AG09309 (cell line): Measurements from ENCODE around the gene PCDHGC4.

Source experiments
- DNase-seq: peaks from one replicate; pipeline ENCODE4 v3.0.0-alpha.2; 2010; ENCODE audit warnings: low read depth
- H3K4me3 ChIP-seq: 2 replicates; pipeline ENCODE4 v1.5.1; 2011; ENCODE audit warnings: mild to moderate bottlenecking, low read depth, low read length, moderate library complexity; ENCODE audit not compliant: control insufficient read depth
- TF ChIP-seq, protein P1 (sequence below): IDR thresholded peaks from 2 replicates; pipeline ENCODE4 v1.5.1; 2011; ENCODE audit warnings: mild to moderate bottlenecking, low read depth, low read length, inconsistent platforms; ENCODE audit not compliant: insufficient read depth, control insufficient read depth; ENCODE audit errors: missing control alignments

The PCDHGC4 gene

DNA sequence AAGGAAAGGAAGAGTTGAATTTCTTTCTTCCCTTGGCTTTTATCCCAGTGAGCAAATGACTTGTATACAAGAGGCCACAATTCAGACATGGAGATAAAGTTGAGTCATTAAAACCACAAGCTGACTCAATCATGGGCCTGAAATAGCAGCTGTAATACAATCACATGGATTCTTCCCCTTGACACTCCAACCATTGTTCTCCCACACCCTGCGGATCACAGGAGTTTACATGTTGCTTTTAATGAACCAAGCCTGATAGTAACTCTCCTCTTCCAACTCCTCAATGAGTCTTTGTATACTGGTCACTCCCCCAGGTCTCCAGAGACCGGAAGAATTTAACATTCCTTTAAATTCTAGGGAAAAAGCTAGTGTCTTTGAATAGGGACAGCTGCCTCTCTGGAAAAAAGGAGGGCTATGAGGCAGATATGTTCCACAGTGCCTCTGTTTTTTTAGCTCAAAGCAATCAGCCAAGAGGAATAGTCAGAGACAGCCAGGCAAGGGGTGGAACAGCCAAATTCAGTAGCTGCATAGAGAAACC is 36.5 kb downstream of the PCDHGC4 start:
- peak; percentile 99 for DNase-seq
- TF ChIP-seq, protein P1, sequence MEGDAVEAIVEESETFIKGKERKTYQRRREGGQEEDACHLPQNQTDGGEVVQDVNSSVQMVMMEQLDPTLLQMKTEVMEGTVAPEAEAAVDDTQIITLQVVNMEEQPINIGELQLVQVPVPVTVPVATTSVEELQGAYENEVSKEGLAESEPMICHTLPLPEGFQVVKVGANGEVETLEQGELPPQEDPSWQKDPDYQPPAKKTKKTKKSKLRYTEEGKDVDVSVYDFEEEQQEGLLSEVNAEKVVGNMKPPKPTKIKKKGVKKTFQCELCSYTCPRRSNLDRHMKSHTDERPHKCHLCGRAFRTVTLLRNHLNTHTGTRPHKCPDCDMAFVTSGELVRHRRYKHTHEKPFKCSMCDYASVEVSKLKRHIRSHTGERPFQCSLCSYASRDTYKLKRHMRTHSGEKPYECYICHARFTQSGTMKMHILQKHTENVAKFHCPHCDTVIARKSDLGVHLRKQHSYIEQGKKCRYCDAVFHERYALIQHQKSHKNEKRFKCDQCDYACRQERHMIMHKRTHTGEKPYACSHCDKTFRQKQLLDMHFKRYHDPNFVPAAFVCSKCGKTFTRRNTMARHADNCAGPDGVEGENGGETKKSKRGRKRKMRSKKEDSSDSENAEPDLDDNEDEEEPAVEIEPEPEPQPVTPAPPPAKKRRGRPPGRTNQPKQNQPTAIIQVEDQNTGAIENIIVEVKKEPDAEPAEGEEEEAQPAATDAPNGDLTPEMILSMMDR: no peak
- no peak overlapping the region for H3K4me3 ChIP-seq

DNA sequence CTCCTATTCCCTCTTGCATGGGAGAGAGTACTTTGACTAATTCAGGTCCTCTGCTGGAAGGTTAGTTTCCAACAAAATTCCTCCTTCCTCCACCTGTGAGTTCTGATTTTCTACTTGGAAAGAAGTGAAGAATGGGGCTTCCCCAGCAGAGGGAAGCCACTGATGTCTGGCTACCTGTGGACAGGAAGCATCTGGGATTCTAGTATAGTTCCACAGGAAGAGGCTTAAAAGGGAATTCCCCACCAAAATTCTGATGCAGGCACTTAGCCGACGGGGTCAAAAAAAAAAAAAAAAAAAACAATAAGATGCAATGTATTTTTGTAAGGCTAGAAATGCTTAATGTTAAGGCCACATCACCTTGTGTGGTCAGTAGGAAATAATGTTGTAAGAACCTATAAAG is 37.5 kb downstream of the PCDHGC4 start:
- TF ChIP-seq, protein P1: no peak
- DNase-seq: no peak
- H3K4me3 ChIP-seq: no peak overlapping the region

DNA sequence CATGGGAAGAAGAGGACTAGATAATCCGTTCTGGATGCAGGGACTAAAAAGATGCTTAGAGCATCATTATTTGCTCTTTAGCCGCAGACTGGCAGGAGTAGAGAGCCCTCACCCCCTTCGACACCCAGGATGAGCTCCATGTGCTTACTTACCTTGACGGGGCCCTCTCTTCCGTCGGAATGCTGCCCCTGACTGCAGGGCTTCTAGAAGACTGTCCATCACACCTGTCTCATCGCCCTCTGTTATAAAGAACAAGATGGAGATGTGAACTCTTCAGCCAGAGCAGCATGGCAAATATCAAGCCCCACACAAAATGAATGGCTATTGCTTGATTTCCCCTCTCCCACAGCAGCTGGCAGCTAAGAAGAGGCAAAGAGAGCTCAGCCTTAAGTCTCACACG is 39.2 kb downstream of the PCDHGC4 start:
- no peak for DNase-seq
- no peak overlapping the region for H3K4me3 ChIP-seq
- TF ChIP-seq, protein P1: no peak

DNA sequence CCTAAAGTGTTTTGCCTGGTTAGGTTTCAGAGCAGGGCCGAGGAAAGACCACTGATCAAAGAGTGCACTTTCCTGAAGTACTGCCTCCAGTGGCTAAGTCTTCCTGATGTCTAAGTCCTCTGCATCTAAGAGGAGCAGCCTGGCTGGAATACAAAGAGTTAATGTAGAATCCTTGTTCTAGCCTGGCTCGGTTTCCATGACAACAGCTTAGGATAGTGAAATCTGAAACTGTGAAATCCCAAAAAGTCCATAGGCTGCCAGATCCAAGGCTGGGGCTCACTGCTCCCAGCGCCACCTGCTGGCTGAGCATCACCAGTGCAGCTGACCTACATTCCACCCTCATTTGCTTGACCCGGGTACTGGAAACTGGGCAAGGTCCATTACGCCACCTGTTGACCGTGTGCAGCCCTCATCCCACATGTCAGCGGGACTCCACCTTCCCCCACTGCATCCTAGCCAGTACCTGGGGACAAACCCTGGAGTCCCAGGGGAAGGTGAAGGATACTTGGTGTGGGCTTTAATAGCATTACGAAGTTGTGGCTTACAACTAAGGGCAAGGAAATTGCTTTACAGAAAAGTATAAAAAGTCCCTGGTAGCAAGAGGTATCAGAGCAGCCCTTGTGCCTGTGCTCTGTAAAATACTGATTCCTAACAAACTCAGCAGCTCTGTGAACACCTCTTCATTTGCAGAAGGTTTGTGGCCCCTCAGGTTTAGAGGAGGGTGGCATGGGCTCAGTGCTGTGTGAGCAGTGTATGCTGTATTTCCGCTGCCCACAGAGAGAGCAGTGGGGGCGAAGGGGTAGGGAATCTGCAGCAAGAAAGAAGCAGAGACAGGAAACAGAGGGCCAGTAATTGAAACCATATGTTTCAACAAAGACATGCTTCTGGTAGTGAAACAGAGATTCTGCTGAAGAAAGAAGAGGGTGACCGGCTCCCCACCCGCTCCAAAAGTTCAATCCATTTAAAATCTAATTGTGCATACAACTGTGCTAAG is 40.1 kb downstream of the PCDHGC4 start:
- TF ChIP-seq, protein P1: peak; percentile 99
- peak overlapping the region; percentile 4 for H3K4me3 ChIP-seq
- DNase-seq: peak; percentile 92

DNA sequence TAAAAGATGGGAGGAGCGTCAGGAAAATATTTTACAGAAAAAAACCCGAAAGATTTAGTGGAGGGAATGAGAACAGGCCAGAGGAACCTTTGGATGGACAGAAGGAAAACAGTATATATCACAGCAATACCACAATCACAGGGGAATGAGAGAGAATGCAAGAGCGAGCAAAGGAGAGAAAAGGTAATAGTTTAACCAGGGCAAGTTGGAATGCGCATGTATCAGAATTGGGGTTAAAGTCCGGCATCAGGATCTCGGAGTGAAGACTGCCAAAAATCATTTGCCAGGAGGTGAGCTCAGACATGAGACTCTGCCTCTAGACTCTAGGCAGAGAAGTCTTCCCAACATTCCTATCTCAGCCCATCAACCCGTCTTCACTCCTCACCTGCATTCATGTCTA is 40.8 kb downstream of the PCDHGC4 start:
- TF ChIP-seq, protein P1: no peak
- H3K4me3 ChIP-seq: no peak overlapping the region
- no peak for DNase-seq

DNA sequence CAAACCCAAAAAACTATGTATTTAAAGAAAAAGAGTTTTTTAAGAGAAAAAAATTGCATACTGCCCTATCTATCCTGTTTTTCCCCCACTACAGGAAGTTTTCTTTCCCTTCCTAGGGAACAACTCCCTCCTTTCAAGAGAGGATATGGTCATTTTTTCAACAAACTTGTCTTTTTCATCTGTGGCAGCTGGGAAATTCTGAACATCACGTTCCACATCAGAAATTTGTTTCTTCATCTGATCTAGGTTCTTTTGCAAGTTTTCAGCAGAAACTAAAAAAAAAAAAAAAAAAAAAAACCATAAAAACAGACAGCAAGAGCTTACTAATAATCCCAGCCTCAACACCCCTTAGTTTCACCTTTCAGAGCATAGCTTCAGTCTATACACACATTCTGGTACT is 42.6 kb downstream of the PCDHGC4 start:
- no peak overlapping the region for H3K4me3 ChIP-seq
- TF ChIP-seq, protein P1: no peak
- DNase-seq: no peak
